WTC11 (cell line): ENCODE results near the gene GPR132.

ENCODE experiments used
- RELA ChIP-seq: sonication (generic); formaldehyde crosslinking; IDR thresholded peaks from 2 replicates; pipeline ENCODE4 v1.8.1; 2022; ENCODE audit warnings: missing genetic modification reagents, mild to moderate bottlenecking, borderline replicate concordance
- ZNF138 ChIP-seq: sonication (generic); formaldehyde crosslinking; conservative IDR thresholded peaks from 2 replicates; pipeline ENCODE4 v1.8.1; 2022; ENCODE audit warnings: mild to moderate bottlenecking, moderate library complexity, missing genetic modification reagents
- TF ChIP-seq, protein P1 (sequence below): fragments of 200-600 bp; IDR thresholded peaks from 2 replicates; pipeline ENCODE4 v1.8.0; 2022; ENCODE audit warnings: antibody characterized with exemption
- TF ChIP-seq, protein P2 (sequence below): sonication (generic); formaldehyde crosslinking; IDR thresholded peaks from 2 replicates; pipeline ENCODE4 v1.8.1; 2023; ENCODE audit warnings: mild to moderate bottlenecking, missing genetic modification reagents, moderate library complexity

DNA sequence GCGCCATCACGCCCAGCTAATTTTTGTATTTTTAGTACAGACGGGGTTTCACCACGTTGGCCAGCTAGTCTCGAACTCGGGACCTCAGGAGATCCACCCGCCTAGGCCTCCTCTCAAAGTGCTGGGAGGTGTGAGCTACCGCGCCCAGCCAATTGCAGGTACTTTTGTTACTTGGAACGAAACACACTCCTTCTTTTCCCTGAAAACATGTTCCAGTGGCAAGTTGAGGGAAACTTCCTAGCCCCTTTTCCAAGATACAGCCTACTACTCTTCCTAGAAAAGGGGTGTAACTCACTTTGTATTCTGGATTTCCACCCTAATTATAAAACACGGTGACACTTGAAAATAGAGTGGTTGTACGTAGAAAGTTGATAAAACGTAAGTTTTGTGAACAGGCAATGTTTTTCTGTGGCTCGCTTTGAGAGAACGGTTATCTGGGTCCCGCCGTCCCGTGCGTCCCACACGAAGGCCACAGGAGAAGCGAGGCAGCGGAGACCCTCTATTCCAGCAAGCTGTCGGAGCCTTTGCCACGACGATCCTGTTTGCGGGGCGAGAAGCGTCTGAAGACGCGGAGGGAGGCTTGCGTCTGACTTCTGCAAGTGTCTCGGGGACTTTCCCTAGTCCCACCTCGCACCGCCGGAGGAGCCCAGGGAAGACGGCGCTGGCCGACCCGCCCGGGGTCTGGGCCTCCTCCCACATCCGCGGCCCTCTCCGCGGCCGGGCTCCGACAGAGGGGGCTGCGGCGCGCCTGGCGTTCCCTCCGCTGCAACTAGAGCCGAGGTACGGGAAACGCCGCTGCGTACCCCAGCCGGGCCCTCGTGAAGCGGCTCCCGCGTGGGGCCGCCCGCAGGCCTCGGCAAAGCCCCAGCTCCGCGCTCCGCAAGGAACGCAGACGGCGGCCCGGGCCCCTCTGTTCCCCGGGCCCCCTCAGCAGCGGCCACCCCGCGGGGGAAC, 45.1 kb downstream of the GPR132 start:
- no peak for TF ChIP-seq RELA
- TF ChIP-seq, protein P1, sequence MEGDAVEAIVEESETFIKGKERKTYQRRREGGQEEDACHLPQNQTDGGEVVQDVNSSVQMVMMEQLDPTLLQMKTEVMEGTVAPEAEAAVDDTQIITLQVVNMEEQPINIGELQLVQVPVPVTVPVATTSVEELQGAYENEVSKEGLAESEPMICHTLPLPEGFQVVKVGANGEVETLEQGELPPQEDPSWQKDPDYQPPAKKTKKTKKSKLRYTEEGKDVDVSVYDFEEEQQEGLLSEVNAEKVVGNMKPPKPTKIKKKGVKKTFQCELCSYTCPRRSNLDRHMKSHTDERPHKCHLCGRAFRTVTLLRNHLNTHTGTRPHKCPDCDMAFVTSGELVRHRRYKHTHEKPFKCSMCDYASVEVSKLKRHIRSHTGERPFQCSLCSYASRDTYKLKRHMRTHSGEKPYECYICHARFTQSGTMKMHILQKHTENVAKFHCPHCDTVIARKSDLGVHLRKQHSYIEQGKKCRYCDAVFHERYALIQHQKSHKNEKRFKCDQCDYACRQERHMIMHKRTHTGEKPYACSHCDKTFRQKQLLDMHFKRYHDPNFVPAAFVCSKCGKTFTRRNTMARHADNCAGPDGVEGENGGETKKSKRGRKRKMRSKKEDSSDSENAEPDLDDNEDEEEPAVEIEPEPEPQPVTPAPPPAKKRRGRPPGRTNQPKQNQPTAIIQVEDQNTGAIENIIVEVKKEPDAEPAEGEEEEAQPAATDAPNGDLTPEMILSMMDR: no peak
- TF ChIP-seq ZNF138 (CRISPR knock-in tag): no peak
- TF ChIP-seq, protein P2, sequence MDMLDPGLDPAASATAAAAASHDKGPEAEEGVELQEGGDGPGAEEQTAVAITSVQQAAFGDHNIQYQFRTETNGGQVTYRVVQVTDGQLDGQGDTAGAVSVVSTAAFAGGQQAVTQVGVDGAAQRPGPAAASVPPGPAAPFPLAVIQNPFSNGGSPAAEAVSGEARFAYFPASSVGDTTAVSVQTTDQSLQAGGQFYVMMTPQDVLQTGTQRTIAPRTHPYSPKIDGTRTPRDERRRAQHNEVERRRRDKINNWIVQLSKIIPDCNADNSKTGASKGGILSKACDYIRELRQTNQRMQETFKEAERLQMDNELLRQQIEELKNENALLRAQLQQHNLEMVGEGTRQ (CRISPR knock-in tag): no peak
